Stimulated activated CD8-positive, alpha-beta memory T cell treated with anti-CD3 and anti-CD28 coated beads, Interleukin-15, amount 100 ng/mL, for 48 hours (primary cell): ENCODE results near the gene SPATA31C2.
"Not testable (repeated sequence)": the region's sequence is repeated elsewhere in the genome, so short reads cannot be mapped to it uniquely, and the experiment has no call there.

ENCODE experiments used
- DNase-seq, 2 donors: peaks; one replicate each; pipeline ENCODE4 v3.0.0-alpha.2; 2020; ENCODE audit warnings: low read depth in 2 of 2

Gene SPATA31C2

GRCh38 chr9:88138375-88138774 is at the start of gene SPATA31C2:
TSS of gene SPATA31C2 (minus strand) at chr9:88138475. CDS start at chr9:88138446, 29 bp downstream.
- not testable (repeated sequence) for DNase-seq

GRCh38 chr9:88187631-88188030 is 49.4 kb upstream of the SPATA31C2 start:
- no peak for DNase-seq

DNA sequence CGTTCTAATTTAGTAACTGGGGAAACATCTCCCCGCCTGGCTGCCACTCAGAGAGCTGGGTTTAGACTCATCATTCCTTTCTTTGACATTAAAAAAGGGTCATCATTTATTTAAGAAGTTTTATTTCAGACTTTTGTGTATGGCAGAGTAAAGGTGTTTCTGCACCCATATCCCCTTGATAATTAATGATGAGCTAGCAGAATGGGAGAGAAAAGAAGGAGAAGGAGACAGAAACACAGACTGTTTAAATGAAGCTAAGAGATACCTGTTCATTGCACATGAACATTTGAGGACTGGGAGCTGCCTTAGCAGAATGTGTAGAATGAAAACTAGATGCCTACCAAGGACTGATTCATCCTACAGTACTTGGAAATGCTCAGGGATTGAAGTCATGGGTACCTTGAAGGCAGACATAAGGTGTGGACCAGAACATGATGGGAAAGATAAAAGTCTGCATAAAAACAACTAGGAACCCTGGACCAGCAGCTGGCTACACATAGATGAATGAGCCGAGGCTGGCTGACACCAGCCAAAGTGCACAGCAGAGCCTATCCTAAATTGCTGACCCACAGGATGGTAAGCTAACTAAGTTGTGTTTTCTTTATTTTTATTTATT is 48.3 kb upstream of the SPATA31C2 start:
- no peak for DNase-seq

DNA sequence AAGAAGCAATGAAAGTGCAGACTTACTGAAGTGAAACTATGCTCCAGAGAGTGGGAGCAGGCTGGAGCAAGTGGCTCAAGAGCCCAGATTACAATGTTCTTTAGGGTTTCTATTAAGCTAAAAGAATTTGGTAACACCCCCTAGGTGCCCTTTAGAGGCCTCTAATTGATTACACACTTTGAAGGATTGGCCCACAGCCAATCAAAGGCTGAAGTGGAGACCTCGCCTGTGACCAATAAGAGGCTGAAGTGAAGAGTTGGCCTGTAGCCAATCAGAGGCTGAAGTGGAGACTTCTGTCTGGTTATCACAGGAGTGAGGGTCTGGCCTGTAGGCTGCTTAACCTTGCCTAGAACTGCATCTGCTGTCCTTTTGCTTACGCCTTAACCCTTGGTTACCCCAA is 46.7 kb upstream of the SPATA31C2 start:
- no peak for DNase-seq

DNA sequence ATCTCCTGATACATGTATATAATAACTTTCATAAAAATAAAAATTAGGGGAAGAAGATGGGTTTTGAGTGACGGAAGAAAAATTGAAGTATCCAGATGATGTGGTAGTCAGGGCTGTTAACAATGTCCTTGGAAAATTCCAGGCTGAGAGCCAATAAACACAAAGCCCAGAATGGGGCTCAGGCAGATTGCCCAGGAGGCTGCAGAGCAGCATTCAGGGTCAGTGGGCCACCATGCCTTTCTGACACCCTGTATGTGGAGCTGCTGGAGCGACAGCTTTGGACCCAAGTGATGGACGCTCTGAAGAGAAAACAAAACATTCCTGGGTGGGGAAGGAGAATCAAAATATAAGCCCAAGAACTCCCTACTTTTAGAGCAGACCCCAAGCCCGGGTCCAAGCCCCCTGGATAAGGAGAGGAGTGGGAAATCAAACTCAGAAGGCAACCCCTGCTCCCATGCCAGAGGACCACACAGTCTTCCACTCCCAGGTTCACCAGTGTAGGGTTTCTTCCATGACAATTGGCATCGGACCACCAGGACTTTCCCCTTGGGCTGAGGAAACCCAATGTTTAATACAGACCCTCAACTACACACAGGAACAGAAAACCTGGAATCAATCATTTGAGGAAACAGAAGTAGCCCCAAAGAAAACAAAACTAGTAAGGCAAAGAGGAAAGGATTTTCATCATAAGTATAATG is 45.7 kb upstream of the SPATA31C2 start:
- DNase-seq = no peak

GRCh38 chr9:88182501-88182900 is 44.2 kb upstream of the SPATA31C2 start:
- DNase-seq = no peak

GRCh38 chr9:88180081-88180765 is 41.9 kb upstream of the SPATA31C2 start:
- no peak for DNase-seq

GRCh38 chr9:88179062-88179521 is 40.8 kb upstream of the SPATA31C2 start:
- peak; percentile 3 for DNase-seq

GRCh38 chr9:88178641-88179040 is 40.4 kb upstream of the SPATA31C2 start:
- no peak for DNase-seq

DNA sequence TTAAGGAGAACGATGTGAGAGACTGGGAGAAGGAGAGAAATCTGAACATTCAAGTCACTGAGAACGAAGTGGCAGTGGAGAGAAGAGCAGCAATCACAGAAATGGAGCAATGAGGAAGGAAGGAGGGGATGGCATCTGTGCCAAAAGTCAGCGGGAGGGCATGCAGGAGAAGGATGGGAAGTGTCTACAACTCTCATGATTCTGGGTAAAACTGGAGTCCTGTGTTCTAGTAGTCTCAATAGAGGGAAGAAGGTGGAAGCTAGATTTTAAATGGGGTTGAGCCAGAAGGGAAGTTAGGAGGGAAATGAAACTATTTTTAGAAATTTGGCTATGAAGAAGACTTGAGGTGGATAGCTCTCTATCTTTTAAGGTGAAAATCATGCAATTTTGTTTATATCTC is 39.1 kb upstream of the SPATA31C2 start:
- DNase-seq = no peak

DNA sequence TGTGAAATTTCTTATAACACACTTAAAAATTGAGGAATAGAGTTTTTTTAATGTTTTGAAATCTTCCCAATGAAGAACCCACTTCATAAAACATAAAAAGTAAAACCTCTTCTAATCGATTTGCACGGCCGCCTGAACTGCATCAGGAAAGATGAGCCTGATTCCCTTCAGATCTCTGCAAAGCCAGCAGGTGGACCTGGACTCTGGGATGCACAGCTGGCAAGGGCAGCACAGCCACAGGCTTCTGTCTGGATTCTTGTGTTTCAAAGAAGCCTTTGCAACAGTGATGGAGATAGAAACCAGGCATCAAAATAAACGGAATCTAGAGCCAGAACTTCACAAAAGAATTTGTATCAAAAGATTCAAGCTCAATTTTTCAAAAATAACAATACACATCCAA is 36.0 kb upstream of the SPATA31C2 start:
- DNase-seq = no peak

GRCh38 chr9:88173378-88173999 is 35.2 kb upstream of the SPATA31C2 start:
- DNase-seq = peak; percentile 32 to 45

GRCh38 chr9:88169700-88170099 is 31.4 kb upstream of the SPATA31C2 start:
- no peak for DNase-seq

GRCh38 chr9:88168564-88168963 is 30.3 kb upstream of the SPATA31C2 start:
- DNase-seq = no peak

DNA sequence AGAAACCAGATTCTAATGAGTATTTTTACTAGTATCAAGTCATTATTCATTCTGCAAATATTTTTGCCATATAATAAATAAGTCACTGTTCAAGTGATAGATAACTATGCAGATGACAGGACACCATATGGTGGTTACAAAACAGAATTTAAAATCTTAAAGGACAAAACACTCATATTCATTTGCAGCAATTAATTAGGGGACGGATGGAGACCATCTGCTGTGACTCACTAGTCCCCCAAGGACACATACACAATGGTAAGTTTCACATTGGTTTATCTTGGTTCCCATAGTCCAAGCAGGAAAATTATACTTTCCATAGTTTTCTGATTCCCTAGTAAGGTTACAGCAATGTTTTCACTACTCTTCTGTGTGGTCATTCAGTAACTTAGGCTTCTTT is 28.4 kb upstream of the SPATA31C2 start:
- no peak for DNase-seq

- no peak for DNase-seq
Observed at GRCh38 chr9:88164850-88165249, 26.6 kb upstream of the SPATA31C2 start.

- no peak for DNase-seq
Observed at GRCh38 chr9:88161144-88161543, 22.9 kb upstream of the SPATA31C2 start.

- DNase-seq = no peak
Observed at GRCh38 chr9:88143957-88144625, 5.8 kb upstream of the SPATA31C2 start.

- DNase-seq = no peak
Observed at GRCh38 chr9:88143179-88143578, 4.9 kb upstream of the SPATA31C2 start.

GRCh38 chr9:88133552-88133951 is 4.7 kb downstream of the SPATA31C2 start:
- not testable (repeated sequence) for DNase-seq

DNA sequence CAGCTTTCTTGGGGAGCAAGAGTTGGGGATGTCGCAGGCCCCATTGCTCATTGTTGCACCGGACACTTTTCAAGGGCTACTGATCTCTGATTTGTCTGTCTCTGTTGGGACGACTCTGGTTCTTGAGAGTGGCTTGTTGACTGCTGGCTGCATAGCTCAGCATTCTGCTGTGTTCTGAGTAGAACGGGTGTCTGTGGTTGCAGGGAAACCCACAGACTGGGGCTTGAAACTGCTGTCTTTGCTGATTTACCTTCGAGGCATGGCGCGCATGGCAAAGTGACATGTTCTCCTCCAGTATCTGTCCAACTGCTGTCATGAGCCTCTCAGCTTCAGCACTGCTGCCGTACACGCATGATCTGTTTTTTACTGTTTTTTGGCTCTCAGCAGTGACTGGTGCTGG is 8.7 kb downstream of the SPATA31C2 start:
- peak in 1 of 2 donors; percentile 2 for DNase-seq
